Bladder microvascular endothelial cell (primary cell): Measurements from ENCODE around the gene PJA2. TPM values are rescaled to one million over a fixed set of nuclear protein-coding genes. Genes with fewer than 3 reads are reported as not detected.

Source experiments
- total RNA-seq: library from RNA; depleted of rRNA; stranded (reverse); fragments of >200 nt; gene quantifications from 2 replicates; pipeline ENCODE4 v1.2.3, GENCODE V29; 2014

The PJA2 gene
- total RNA-seq = 45.5 and 103 TPM in 2 replicates

GRCh38 chr5:109409844-109410388, at the start of gene PJA2:
Gene PJA2, minus strand, starts transcription at chr5:109409974. Its CDS starts 26,541 bp downstream, at chr5:109383433.

